ENCODE measurements around the gene CWC22.

The CWC22 gene

GRCh38 chr2:179927041-179927440, 80.1 kb downstream of the CWC22 start:
- ATAC-seq (ENCODE audit: low read depth) = no peak
- no peak overlapping the region for H3K27ac ChIP-seq (ENCODE audit: poor library complexity, severe bottlenecking)

GRCh38 chr2:179925713-179926112, 81.4 kb downstream of the CWC22 start:
- Histone ChIP-seq H3K4me1 (ENCODE audit: insufficient read depth, poor library complexity, severe bottlenecking) (no peaks in the 10 kb centered on the region), H3K36me3 (ENCODE audit: low read depth) (no peaks in the 10 kb centered on the region), H3K9me3 (ENCODE audit: severe bottlenecking) (peaks cover 7% of the 10 kb centered on the region), H3K27me3 (ENCODE audit: insufficient read depth, poor library complexity, severe bottlenecking) (no peaks in the 10 kb centered on the region), H3K27ac (ENCODE audit: poor library complexity, severe bottlenecking) (no peak overlapping the region), H3K4me3 (ENCODE audit: severe bottlenecking) (no peak overlapping the region)
- DNase-seq (ENCODE audit: low spot score) = no peak
- no peak for TF ChIP-seq CTCF (IDR thresholded peaks at IDR 0.05; ENCODE audit: poor library complexity, severe bottlenecking)
- no peak for ATAC-seq (ENCODE audit: low read depth)

More at GRCh38 chr2:179927041-179927440, 80.1 kb downstream of the CWC22 start:
- Histone ChIP-seq H3K27me3 (ENCODE audit: insufficient read depth, poor library complexity, severe bottlenecking) (no peaks in the 10 kb centered on the region), H3K9me3 (ENCODE audit: severe bottlenecking) (peaks cover 7% of the 10 kb centered on the region), H3K36me3 (ENCODE audit: low read depth) (no peaks in the 10 kb centered on the region), H3K4me1 (ENCODE audit: insufficient read depth, poor library complexity, severe bottlenecking) (no peaks in the 10 kb centered on the region), H3K4me3 (ENCODE audit: severe bottlenecking) (no peak overlapping the region)
- no peak for DNase-seq (ENCODE audit: low spot score)
- TF ChIP-seq CTCF (IDR thresholded peaks at IDR 0.05; ENCODE audit: poor library complexity, severe bottlenecking) = no peak

- H3K9me3 ChIP-seq (ENCODE audit: severe bottlenecking) = no peaks in the 10 kb centered on the region
- H3K27ac ChIP-seq (ENCODE audit: poor library complexity, severe bottlenecking) = no peak overlapping the region
- H3K4me3 ChIP-seq (ENCODE audit: severe bottlenecking) = no peak overlapping the region
- no peak for DNase-seq (ENCODE audit: low spot score)
- no peaks in the 10 kb centered on the region for H3K27me3 ChIP-seq (ENCODE audit: insufficient read depth, poor library complexity, severe bottlenecking)
- H3K4me1 ChIP-seq (ENCODE audit: insufficient read depth, poor library complexity, severe bottlenecking) = no peaks in the 10 kb centered on the region
- no peak for TF ChIP-seq CTCF (IDR thresholded peaks at IDR 0.05; ENCODE audit: poor library complexity, severe bottlenecking)
- no peaks in the 10 kb centered on the region for H3K36me3 ChIP-seq (ENCODE audit: low read depth)
- no peak for ATAC-seq (ENCODE audit: low read depth)
Observed at GRCh38 chr2:179917272-179917671, 89.8 kb downstream of the CWC22 start.

GRCh38 chr2:179915395-179915992, 91.6 kb downstream of the CWC22 start:
- Histone ChIP-seq H3K27me3 (ENCODE audit: insufficient read depth, poor library complexity, severe bottlenecking) (no peaks in the 10 kb centered on the region), H3K4me3 (ENCODE audit: severe bottlenecking) (no peak overlapping the region), H3K27ac (ENCODE audit: poor library complexity, severe bottlenecking) (no peak overlapping the region), H3K9me3 (ENCODE audit: severe bottlenecking) (no peaks in the 10 kb centered on the region), H3K36me3 (ENCODE audit: low read depth) (no peaks in the 10 kb centered on the region), H3K4me1 (ENCODE audit: insufficient read depth, poor library complexity, severe bottlenecking) (no peaks in the 10 kb centered on the region)
- no peak for ATAC-seq (ENCODE audit: low read depth)
- TF ChIP-seq CTCF (IDR thresholded peaks at IDR 0.05; ENCODE audit: poor library complexity, severe bottlenecking) = no peak
- DNase-seq (ENCODE audit: low spot score) = no peak

- Histone ChIP-seq H3K27ac (ENCODE audit: poor library complexity, severe bottlenecking) (no peak overlapping the region), H3K36me3 (ENCODE audit: low read depth) (no peaks in the 10 kb centered on the region), H3K9me3 (ENCODE audit: severe bottlenecking) (no peaks in the 10 kb centered on the region), H3K4me3 (ENCODE audit: severe bottlenecking) (no peak overlapping the region), H3K27me3 (ENCODE audit: insufficient read depth, poor library complexity, severe bottlenecking) (no peaks in the 10 kb centered on the region), H3K4me1 (ENCODE audit: insufficient read depth, poor library complexity, severe bottlenecking) (no peaks in the 10 kb centered on the region)
- ATAC-seq (ENCODE audit: low read depth) (no peak), DNase-seq (ENCODE audit: low spot score) (no peak)
- TF ChIP-seq CTCF (IDR thresholded peaks at IDR 0.05; ENCODE audit: poor library complexity, severe bottlenecking) = no peak
Observed at GRCh38 chr2:179913809-179914208, 93.3 kb downstream of the CWC22 start.

Data from RWPE2 (cell line).